Choroid plexus epithelial cell (primary cell): ENCODE results near the gene BSDC1.

Experiments
- DNase-seq: peaks from one replicate; pipeline ENCODE4 v3.0.0-alpha.2; 2010; ENCODE audit warnings: low read depth
- H3K4me3 ChIP-seq: 2 replicates; pipeline ENCODE4 v1.5.1; 2011; ENCODE audit warnings: low read depth, mild to moderate bottlenecking, control low read depth, low read length, moderate library complexity
- TF ChIP-seq, protein P1 (sequence below): conservative IDR thresholded peaks from 2 replicates; pipeline ENCODE4 v1.5.1; 2011; ENCODE audit warnings: low read depth, mild to moderate bottlenecking, control low read depth, inconsistent platforms, low read length, moderate library complexity

Gene BSDC1

DNA sequence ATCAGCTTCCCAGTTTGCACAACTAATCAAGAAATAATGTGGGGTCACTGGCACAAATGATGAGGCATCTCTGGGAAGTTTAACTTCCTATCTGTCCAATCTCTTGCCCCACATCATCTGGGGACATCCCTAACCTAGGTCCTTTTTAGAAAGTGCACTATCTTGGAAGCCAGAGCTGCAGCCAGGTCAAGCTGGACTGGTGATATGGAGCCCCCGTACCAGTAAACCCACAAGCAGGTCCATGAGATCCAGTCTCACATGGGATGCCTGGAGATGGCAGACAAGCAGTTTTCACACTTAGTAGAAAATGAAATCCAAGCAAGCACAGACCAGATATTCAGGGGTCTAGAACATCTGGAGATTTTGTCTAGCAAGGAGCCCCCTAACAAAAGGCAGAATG, 27.5 kb upstream of the BSDC1 start:
- TF ChIP-seq, protein P1, sequence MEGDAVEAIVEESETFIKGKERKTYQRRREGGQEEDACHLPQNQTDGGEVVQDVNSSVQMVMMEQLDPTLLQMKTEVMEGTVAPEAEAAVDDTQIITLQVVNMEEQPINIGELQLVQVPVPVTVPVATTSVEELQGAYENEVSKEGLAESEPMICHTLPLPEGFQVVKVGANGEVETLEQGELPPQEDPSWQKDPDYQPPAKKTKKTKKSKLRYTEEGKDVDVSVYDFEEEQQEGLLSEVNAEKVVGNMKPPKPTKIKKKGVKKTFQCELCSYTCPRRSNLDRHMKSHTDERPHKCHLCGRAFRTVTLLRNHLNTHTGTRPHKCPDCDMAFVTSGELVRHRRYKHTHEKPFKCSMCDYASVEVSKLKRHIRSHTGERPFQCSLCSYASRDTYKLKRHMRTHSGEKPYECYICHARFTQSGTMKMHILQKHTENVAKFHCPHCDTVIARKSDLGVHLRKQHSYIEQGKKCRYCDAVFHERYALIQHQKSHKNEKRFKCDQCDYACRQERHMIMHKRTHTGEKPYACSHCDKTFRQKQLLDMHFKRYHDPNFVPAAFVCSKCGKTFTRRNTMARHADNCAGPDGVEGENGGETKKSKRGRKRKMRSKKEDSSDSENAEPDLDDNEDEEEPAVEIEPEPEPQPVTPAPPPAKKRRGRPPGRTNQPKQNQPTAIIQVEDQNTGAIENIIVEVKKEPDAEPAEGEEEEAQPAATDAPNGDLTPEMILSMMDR = no peak
- no peak overlapping the region for H3K4me3 ChIP-seq
- no peak for DNase-seq

DNA sequence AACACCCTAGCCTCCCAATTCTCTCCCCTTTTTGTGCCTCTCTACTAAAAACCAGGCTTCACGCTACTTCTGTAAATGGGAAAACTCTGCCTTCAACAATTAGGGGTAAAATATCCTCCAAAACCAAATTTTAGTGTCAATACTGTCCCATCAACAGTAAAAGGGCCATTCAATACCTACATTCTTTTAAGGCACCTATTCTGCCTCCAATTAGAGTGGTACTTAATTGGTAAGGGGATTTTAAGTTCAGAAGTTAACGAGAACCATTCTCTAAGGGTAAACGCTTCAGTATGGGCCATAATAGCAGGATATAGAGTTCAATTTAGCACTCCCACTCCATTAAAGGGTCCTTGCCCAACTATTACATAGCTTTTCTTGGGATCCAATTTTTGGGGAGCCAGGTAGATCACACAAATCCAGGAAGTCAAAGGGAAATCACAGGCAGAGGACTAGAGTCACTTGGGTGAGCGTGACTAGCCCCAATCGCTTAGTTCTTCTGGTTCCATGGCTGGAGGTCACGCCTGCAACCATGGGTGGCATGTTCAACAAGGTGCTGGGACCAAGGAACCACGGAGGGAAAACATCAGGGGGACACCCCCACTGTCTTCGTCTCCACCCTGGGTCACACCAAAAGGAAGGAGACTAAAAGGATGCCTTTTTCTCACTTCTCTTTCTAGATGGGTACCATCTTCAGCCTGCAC, 20.1 kb upstream of the BSDC1 start:
- no peak for DNase-seq
- no peak overlapping the region for H3K4me3 ChIP-seq
- TF ChIP-seq, protein P1 = no peak

DNA sequence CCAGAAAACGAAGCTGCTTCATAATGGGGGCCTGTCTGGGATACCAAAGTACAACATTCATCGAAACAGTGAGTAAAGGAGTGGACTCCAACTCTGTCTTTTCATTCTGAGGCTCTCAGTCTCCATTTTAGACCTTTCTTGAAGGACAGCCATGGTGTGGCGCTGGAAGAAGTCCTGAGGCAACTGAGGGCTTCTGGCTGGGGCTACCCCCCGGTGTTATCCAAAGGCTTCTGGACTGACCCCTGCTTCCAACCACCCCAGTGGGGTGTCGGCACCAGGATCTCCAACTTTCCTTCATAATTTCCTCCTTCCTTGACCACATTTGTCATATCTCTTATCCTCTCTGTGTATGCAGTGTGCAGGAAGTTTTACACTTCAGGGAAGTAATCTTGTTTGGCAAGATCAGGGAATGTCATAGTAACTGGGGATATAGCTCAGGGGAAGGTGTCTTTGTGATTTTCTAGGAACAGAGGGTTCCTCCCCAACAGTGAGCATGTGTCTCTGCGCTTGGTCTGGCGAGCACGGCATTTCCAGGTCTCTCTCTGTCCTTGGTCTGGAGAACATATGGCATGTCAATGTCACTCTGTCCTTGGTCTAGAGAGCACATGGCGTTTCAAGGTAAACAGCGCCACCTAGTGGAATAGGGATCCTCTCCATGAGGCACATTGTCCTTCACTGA, 19.4 kb upstream of the BSDC1 start:
- peak; percentile 55 for DNase-seq
- H3K4me3 ChIP-seq = no peak overlapping the region
- TF ChIP-seq, protein P1 = peak; percentile 68

DNA sequence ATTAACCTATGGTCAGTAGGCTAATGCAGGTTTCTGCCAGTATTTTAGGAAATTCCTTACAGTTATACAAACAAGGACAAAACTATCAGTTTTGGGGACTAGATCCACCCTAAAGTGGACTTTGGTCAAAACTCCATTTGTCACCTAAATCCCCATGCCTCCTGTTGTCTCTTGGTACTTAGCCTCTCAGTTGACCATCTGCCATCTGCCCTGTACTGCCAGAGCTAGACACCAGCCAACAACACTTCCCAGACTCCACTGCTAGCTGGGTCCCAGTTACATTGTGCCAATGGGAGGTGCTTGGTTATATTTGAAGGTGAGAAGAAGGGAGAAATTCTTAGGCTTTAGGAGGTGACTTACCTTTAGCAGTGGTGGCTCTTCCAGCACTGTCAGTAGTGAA, 17.0 kb upstream of the BSDC1 start:
- DNase-seq = no peak
- TF ChIP-seq, protein P1 = no peak
- no peak overlapping the region for H3K4me3 ChIP-seq

DNA sequence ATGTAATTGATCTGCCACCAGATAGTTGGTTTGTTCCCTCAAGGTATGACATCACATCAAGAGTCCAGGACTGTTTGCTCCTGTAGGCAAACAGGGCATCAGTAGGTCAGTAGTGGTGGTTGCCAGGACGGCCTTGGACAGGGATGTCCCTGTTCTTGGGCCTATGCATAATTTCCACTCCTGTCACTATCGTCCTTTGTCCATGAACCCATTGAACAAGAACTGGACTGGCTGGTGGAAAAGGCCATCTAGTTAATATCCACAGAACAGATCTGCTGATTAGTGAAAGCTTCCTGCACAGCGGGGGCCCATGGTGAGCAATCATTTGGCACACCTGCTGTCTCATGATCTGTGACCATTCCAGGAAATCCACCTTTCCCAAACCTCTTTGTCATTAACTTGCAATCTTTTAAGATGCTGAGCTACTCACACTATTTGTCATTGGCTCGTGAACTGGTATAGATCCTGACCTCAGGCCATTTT, 12.4 kb upstream of the BSDC1 start:
- no peak overlapping the region for H3K4me3 ChIP-seq
- no peak for DNase-seq
- TF ChIP-seq, protein P1 = no peak

DNA sequence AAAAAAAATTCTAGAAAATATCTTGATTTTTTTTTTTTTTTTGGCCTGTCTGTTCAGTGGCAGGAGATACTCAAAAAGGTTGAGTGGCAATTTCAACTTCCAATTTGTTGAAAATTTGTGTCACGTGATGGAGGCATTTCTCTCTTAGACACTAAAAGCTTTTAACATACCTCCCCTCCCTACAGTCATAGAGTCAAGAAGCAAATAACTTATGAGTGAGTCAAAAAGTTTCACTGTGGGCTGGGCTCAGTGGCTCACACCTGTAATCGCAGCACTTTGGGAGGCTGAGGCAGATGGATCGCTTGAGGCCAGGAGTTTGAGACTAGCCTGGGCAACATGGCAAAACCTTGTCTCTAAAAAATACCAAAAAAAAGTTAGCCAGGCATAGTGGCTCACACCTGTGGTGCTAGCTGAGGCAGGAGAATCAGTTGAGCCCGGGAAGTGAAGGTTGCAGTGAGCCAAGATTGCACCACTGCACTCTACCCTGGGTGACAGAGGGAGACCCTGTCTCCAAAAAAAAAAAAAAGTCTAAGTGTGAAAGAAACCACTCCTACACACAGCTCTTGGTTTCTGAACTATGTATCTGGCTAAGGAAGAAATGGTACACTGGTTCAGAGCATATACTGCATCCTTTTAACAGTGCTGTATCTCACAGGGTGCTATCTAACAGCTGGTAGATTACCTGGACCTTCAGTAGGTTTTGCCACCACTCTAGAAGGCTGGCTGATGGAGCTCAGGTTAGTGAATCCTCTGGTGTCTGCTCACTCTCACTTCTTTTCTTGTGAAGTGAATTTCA, 11.6 kb upstream of the BSDC1 start:
- DNase-seq = no peak
- no peak overlapping the region for H3K4me3 ChIP-seq
- TF ChIP-seq, protein P1 = no peak
